ENCODE results near the gene GPR84. TPM values are rescaled to one million over a fixed set of nuclear protein-coding genes. Genes with fewer than 3 reads are reported as not detected.

Gene GPR84
- total RNA-seq, 2 experiments from 2014 or later = 0.62 to 1.2 TPM

- Mint-ChIP-seq H3K9me3 (no peaks in the 10 kb centered on the region), H3K36me3 (peaks cover 23% of the 10 kb centered on the region), H3K4me3 (no peak overlapping the region), H3K4me1 (peaks cover 13% of the 10 kb centered on the region), H3K27me3 (no peaks in the 10 kb centered on the region), H3K27ac (no peak overlapping the region)
- DNase-seq = no peak
Observed at GRCh38 chr12:54397157-54397556, 32.9 kb upstream of the GPR84 start.

- DNase-seq = no peak
- no peak overlapping the region for H3K27ac Mint-ChIP-seq
- no peak overlapping the region for H3K4me3 Mint-ChIP-seq
- no peaks in the 10 kb centered on the region for H3K27me3 Mint-ChIP-seq
- H3K9me3 Mint-ChIP-seq = no peaks in the 10 kb centered on the region
- peaks cover 17% of the 10 kb centered on the region for H3K4me1 Mint-ChIP-seq
- H3K36me3 Mint-ChIP-seq = peaks cover 17% of the 10 kb centered on the region
Observed at GRCh38 chr12:54395545-54395944, 31.3 kb upstream of the GPR84 start.

DNA sequence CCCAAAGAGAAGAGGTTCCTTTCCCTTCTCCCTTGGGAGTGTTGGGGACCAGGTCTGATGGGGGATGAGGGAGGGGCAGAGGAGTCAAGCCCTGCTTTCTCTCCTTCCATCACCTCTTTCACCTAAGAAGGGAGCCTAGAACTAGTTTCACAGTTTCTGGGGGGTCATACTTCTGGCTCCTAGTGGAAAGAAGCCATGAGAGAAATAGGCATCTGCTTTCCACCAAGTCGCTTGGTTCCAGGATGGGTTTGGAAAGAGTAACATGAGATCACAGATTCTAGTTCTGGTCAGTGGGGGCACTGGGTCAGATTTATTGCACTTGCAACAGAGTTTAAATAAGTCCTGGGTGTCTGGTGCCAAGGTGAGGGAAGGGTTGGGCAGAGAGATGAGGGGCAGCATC lies 30.7 kb upstream of the GPR84 start:
- Mint-ChIP-seq H3K9me3 (no peaks in the 10 kb centered on the region), H3K4me1 (peaks cover 17% of the 10 kb centered on the region), H3K4me3 (no peak overlapping the region), H3K27me3 (no peaks in the 10 kb centered on the region), H3K27ac (no peak overlapping the region), H3K36me3 (peaks cover 17% of the 10 kb centered on the region)
- no peak for DNase-seq

DNA sequence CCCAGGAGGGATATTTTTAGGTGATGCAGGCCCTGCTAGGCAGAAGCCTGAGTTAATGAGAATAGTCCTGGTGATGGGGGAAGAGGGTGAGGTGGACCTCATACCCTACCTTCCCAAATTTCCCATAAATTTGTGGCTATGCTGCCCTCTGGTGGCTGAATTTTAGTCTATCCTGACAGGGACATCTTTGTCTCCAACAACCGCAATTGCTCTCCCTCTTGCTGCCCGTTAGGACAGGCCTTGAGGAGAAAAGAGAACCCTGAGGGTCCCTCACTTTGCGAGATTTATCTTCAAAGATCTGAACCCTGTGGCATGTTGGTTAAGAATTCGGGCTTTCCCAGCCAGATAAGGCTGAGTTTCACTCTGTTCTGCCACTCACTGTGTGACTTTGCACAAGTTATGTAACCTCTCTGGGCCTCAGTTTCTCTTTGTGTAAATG lies 30.0 kb upstream of the GPR84 start:
- Mint-ChIP-seq H3K4me3 (peak overlapping the region; percentile 12), H3K27ac (no peak overlapping the region), H3K27me3 (no peaks in the 10 kb centered on the region), H3K4me1 (peaks cover 23% of the 10 kb centered on the region), H3K36me3 (peaks cover 16% of the 10 kb centered on the region), H3K9me3 (no peaks in the 10 kb centered on the region)
- DNase-seq = no peak

- peaks cover 25% of the 10 kb centered on the region for H3K4me1 Mint-ChIP-seq
- H3K27me3 Mint-ChIP-seq = no peaks in the 10 kb centered on the region
- no peak overlapping the region for H3K27ac Mint-ChIP-seq
- no peaks in the 10 kb centered on the region for H3K9me3 Mint-ChIP-seq
- H3K4me3 Mint-ChIP-seq = no peak overlapping the region
- DNase-seq = no peak
- peaks cover 15% of the 10 kb centered on the region for H3K36me3 Mint-ChIP-seq
Observed at GRCh38 chr12:54393743-54394142, 29.5 kb upstream of the GPR84 start.

DNA sequence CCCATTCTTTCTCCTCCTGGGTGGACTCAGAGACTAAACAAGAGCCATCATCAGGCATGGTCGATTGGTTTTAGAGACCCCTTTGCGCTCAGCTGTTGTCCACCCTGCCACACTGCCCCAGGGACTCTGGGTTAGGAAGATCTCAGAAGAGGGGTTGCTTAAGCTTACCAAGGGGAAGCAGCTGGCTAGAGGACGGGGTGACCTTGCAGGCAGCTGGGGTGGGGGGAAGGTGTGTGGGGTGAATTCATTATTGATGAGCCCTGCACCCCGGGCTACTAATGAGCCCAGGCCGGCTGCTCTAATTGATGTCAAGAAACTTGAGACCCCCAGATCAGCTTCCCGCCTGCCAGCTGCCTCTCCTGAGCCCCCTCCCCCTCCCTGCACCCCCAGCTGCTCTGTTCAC lies 28.9 kb upstream of the GPR84 start:
- no peaks in the 10 kb centered on the region for H3K9me3 Mint-ChIP-seq
- H3K27me3 Mint-ChIP-seq = no peaks in the 10 kb centered on the region
- no peak overlapping the region for H3K4me3 Mint-ChIP-seq
- H3K27ac Mint-ChIP-seq = no peak overlapping the region
- H3K4me1 Mint-ChIP-seq = peaks cover 26% of the 10 kb centered on the region
- no peak for DNase-seq
- peaks cover 11% of the 10 kb centered on the region for H3K36me3 Mint-ChIP-seq

GRCh38 chr12:54392485-54393206 lies 28.4 kb upstream of the GPR84 start:
- DNase-seq = no peak
- Mint-ChIP-seq H3K27me3 (no peaks in the 10 kb centered on the region), H3K9me3 (no peaks in the 10 kb centered on the region), H3K4me1 (peaks cover 26% of the 10 kb centered on the region), H3K36me3 (peaks cover 9% of the 10 kb centered on the region), H3K4me3 (no peak overlapping the region), H3K27ac (no peak overlapping the region)

- peak; percentile 78 for DNase-seq
- peak overlapping the region; percentile 26 for H3K27ac Mint-ChIP-seq
- H3K9me3 Mint-ChIP-seq = no peaks in the 10 kb centered on the region
- H3K27me3 Mint-ChIP-seq = no peaks in the 10 kb centered on the region
- H3K4me3 Mint-ChIP-seq = peak overlapping the region; percentile 75
- peaks cover 30% of the 10 kb centered on the region for H3K4me1 Mint-ChIP-seq
- H3K36me3 Mint-ChIP-seq = peaks cover 3% of the 10 kb centered on the region
Observed at GRCh38 chr12:54390668-54391551, 26.6 kb upstream of the GPR84 start.

- H3K27me3 Mint-ChIP-seq = no peaks in the 10 kb centered on the region
- peaks cover 30% of the 10 kb centered on the region for H3K4me1 Mint-ChIP-seq
- H3K36me3 Mint-ChIP-seq = peaks cover 3% of the 10 kb centered on the region
- no peaks in the 10 kb centered on the region for H3K9me3 Mint-ChIP-seq
- no peak overlapping the region for H3K27ac Mint-ChIP-seq
- H3K4me3 Mint-ChIP-seq = peak overlapping the region; percentile 18
- DNase-seq = no peak
Observed at GRCh38 chr12:54390176-54390667, 25.9 kb upstream of the GPR84 start.

DNA sequence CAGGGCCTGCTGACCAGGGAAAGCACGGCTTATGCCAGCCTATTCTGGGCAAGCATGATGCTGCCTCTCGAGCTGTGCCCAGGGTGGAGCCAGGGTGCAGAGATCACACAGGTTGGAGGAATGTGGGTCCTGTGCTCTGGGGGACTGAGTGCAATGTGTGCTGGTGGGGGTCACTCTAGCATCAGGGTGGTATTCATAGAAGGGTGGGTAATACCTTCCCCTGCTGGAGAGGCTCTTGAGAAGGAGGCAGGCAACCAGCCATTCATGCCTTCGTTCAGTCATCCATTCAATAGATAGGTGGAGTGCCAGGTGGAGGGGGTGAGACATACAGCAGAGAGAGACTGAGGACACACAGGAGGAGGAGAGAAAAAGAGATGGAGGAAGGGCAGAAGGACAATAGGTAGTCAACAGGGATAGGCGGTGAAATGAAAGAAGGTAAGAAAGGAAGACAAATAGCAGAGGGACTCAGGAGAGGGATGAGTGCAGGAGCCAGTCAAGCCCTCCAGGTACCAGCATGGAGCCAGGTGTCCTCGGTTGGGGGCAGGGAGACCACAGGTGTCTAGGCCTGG lies 25.4 kb upstream of the GPR84 start:
- Mint-ChIP-seq H3K9me3 (no peaks in the 10 kb centered on the region), H3K36me3 (peaks cover 3% of the 10 kb centered on the region), H3K27ac (no peak overlapping the region), H3K27me3 (no peaks in the 10 kb centered on the region), H3K4me3 (peak overlapping the region; percentile 18), H3K4me1 (peaks cover 29% of the 10 kb centered on the region)
- no peak for DNase-seq

- Mint-ChIP-seq H3K4me1 (peaks cover 24% of the 10 kb centered on the region), H3K27me3 (no peaks in the 10 kb centered on the region), H3K36me3 (peaks cover 3% of the 10 kb centered on the region), H3K27ac (no peak overlapping the region), H3K9me3 (no peaks in the 10 kb centered on the region), H3K4me3 (no peak overlapping the region)
- DNase-seq = no peak
Observed at GRCh38 chr12:54389134-54389508, 24.8 kb upstream of the GPR84 start.

DNA sequence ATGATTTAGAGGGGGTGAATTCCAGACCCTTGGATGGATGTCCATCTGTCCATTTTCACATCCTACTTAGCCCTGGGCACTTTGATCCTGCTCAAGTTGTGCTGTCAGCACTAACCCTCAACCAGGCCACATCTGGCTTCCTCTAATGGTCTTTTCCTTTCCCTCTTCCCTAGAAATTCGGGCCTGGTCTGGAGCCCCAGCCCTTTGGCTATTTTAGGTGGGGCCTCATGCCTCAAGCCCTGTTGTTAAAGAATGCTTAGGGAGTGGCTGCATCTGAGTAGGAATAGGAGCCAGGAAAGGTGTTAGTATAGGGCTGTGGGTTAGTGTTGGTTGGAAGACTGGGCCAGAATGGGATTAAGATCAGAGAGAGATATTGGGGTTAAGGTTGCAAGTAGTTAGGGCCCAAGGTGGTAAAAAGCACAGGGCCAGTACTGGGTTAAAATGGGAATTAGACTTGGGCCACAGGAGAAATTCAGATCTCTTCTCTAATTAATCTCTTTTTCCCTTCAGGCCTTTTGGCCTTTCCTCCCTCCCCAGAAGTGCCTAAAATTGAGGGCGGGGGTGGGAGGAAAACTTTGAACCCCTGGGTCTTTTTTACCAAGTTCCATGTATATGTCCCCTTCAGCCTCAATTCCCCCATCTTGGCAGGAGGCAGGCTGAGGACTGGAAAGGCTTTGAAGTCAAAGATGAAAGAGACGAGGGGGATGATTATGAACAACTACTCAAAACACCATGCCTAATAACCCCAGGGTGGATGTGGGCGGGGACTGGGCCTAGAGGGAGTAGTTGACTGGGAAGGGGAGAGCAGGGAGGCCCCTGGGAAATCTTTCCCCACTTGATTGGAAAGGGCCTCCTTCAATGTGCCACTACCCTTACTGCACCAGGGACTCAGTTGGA lies 24.2 kb upstream of the GPR84 start:
- Mint-ChIP-seq H3K36me3 (peaks cover 3% of the 10 kb centered on the region), H3K4me1 (peaks cover 18% of the 10 kb centered on the region), H3K9me3 (no peaks in the 10 kb centered on the region), H3K4me3 (no peak overlapping the region), H3K27ac (no peak overlapping the region), H3K27me3 (no peaks in the 10 kb centered on the region)
- DNase-seq = no peak

DNA sequence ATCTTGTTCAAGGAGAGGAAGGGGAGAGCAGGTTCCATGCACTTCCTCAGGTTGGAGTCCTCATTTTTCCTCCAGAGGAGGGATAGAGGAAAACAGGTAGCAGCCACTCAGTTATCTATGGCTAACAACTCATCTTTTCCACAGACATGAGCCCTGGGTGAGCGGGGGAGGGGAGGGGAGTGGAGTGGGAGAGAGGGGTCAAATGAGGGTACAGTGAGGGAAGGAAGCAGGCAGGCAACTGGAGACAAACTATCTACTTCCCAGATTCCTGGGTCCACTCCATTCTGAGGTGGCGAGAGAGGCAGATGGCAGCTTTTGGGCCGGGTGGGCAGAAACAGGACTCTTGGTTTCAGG lies 22.8 kb upstream of the GPR84 start:
- no peaks in the 10 kb centered on the region for H3K27me3 Mint-ChIP-seq
- H3K36me3 Mint-ChIP-seq = peaks cover 2% of the 10 kb centered on the region
- H3K4me1 Mint-ChIP-seq = peaks cover 17% of the 10 kb centered on the region
- H3K27ac Mint-ChIP-seq = peak overlapping the region; percentile 6
- H3K4me3 Mint-ChIP-seq = no peak overlapping the region
- no peaks in the 10 kb centered on the region for H3K9me3 Mint-ChIP-seq
- DNase-seq = no peak

DNA sequence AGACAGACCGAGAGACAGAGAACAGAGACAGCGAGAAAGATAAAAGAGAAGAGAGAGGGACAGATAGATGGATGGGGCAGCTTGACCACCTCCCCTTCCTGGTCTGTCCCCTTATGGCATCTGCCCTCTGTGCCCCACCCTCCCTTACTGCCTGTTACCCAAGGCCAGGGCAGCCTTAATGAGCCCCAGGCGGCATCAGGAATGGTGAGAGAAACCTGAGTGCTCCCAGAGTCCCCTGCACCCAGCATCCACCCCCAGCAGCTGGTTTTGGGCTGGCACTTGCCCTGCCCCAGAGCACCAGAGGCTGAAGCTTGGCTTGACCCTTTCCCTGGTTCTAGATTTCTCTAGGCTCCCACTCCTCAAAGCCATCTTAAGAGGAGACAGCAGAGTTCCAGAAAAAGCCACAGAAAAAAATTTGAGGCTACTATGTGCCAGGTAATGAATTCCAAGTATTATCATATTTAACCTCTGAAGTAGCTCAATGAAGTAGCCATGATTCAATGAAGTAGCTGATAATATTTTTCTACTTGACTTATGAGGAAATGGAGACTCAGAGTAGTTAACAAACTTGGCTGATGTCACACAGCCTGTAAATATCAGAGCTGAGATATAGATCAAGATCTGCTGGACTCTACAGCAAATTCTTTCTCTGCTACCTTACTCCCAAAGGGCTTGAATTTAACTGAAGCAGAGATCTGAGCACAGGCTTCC lies 22.3 kb upstream of the GPR84 start:
- H3K27me3 Mint-ChIP-seq = no peaks in the 10 kb centered on the region
- no peak for DNase-seq
- H3K36me3 Mint-ChIP-seq = no peaks in the 10 kb centered on the region
- H3K9me3 Mint-ChIP-seq = no peaks in the 10 kb centered on the region
- peak overlapping the region; percentile 6 for H3K27ac Mint-ChIP-seq
- no peak overlapping the region for H3K4me3 Mint-ChIP-seq
- peaks cover 13% of the 10 kb centered on the region for H3K4me1 Mint-ChIP-seq

Data from activated naive CD8-positive, alpha-beta T cell treated with anti-CD3 and anti-CD28 coated beads for 36 hours (primary cell).